Measurements from ENCODE around the gene SLC22A1. TPM values are rescaled to one million over a fixed set of nuclear protein-coding genes. Genes with fewer than 3 reads are reported as not detected.

Gene SLC22A1
- total and polyA plus RNA-seq, 4 donors = 0.79 to 1,107 (median 439) TPM

- WGBS = 74% methylated on average over 1 of the region's 1 CpG
- no peak overlapping the region for H3K9ac ChIP-seq (ENCODE audit: low read depth in 1 of 2, low read length in 2 of 2)
- no peaks in the 10 kb centered on the region for H3K27me3 ChIP-seq (ENCODE audit: control insufficient read depth in 4 of 4, insufficient read depth in 4 of 4, low read length in 3 of 4)
- no peak overlapping the region for H3K27ac ChIP-seq (ENCODE audit: low read depth in 1 of 2, low read length in 2 of 2)
- TF ChIP-seq ZBTB33 (IDR thresholded peaks at IDR 0.05) (no peak), GABPA (IDR thresholded peaks at IDR 0.05 in 1 of 2, conservative IDR thresholded peaks at IDR 0.05 in 1 of 2) (no peak), MAX (IDR thresholded peaks at IDR 0.05) (no peak), FOXA2 (IDR thresholded peaks at IDR 0.05) (no peak), EGR1 (IDR thresholded peaks at IDR 0.05; ENCODE audit: low read depth in 2 of 2) (no peak), NR2F2 (IDR thresholded peaks at IDR 0.05) (no peak), YY1 (IDR thresholded peaks at IDR 0.05) (no peak), TAF1 (conservative IDR thresholded peaks at IDR 0.05) (no peak), ATF3 (IDR thresholded peaks at IDR 0.05) (no peak)
- no peaks in the 10 kb centered on the region for H3K36me3 ChIP-seq (ENCODE audit: control insufficient read depth in 4 of 4, insufficient read depth in 3 of 4, low read depth in 1 of 4, low read length in 3 of 4)
- H3K9me3 ChIP-seq (ENCODE audit: control insufficient read depth in 4 of 4, low read length in 3 of 4) = peaks cover 0 to 9% (median under 1%) of the 10 kb centered on the region in 4 donors
- no peaks in the 10 kb centered on the region for H3K4me1 ChIP-seq (ENCODE audit: control insufficient read depth in 4 of 4, insufficient read depth in 4 of 4, low read length in 3 of 4)
- no peak overlapping the region for H3K4me3 ChIP-seq (ENCODE audit: low read depth in 1 of 3, low read length in 3 of 3)
- DNase-seq (ENCODE audit: low spot score) = no peak
Observed at GRCh38 chr6:160190081-160190480, 68.5 kb downstream of the SLC22A1 start.

GRCh38 chr6:160190973-160191372, 69.4 kb downstream of the SLC22A1 start:
- Histone ChIP-seq H3K9me3 (ENCODE audit: control insufficient read depth in 4 of 4, low read length in 3 of 4) (peaks cover 0 to 10% (median 2%) of the 10 kb centered on the region in 4 donors), H3K27me3 (ENCODE audit: control insufficient read depth in 4 of 4, insufficient read depth in 4 of 4, low read length in 3 of 4) (no peaks in the 10 kb centered on the region), H3K36me3 (ENCODE audit: control insufficient read depth in 4 of 4, insufficient read depth in 3 of 4, low read depth in 1 of 4, low read length in 3 of 4) (no peaks in the 10 kb centered on the region), H3K4me3 (ENCODE audit: low read depth in 1 of 3, low read length in 3 of 3) (no peak overlapping the region), H3K27ac (ENCODE audit: low read depth in 1 of 2, low read length in 2 of 2) (no peak overlapping the region), H3K4me1 (ENCODE audit: control insufficient read depth in 4 of 4, insufficient read depth in 4 of 4, low read length in 3 of 4) (no peaks in the 10 kb centered on the region), H3K9ac (ENCODE audit: low read depth in 1 of 2, low read length in 2 of 2) (no peak overlapping the region)
- TF ChIP-seq SP1 (IDR thresholded peaks at IDR 0.05) (no peak), EGR1 (IDR thresholded peaks at IDR 0.05; ENCODE audit: low read depth in 2 of 2) (no peak), REST (IDR thresholded peaks at IDR 0.05) (no peak), MAX (IDR thresholded peaks at IDR 0.05) (no peak), HNF4G (IDR thresholded peaks at IDR 0.05) (no peak), NR2F2 (IDR thresholded peaks at IDR 0.05) (no peak), FOXA2 (IDR thresholded peaks at IDR 0.05) (no peak), ATF3 (IDR thresholded peaks at IDR 0.05) (no peak), ZBTB33 (IDR thresholded peaks at IDR 0.05) (no peak), RAD21 (IDR thresholded peaks at IDR 0.05) (no peak), HNF4A (conservative IDR thresholded peaks at IDR 0.05) (no peak), TAF1 (conservative IDR thresholded peaks at IDR 0.05) (no peak), JUND (IDR thresholded peaks at IDR 0.05) (no peak), RXRA (IDR thresholded peaks at IDR 0.05) (no peak)
- DNase-seq (ENCODE audit: low spot score) = no peak
